Cardiac muscle cell (in vitro differentiated cells and primary cell): ENCODE measurements around the gene BMPR1B. TPM values are rescaled to one million over a fixed set of nuclear protein-coding genes. Genes with fewer than 3 reads are reported as not detected.

Experiments used
- DNase-seq, 2 donors: peaks; one replicate each; pipeline versions ENCODE4 v3.0.0 to v3.0.0-alpha.2; 2010 to 2017; ENCODE audit warnings: low read depth in 1 of 2, low spot score in 1 of 2
- H3K27ac ChIP-seq: fragments of 200-600 bp; sonication (generic); 2 replicates; pipeline ENCODE4 v1.5.1; 2016
- H3K27me3 ChIP-seq: fragments of 200-600 bp; sonication (generic); 2 replicates; pipeline ENCODE4 v1.6.0; 2016; ENCODE audit warnings: control low read depth
- H3K36me3 ChIP-seq: fragments of 200-600 bp; sonication (generic); 2 replicates; pipeline ENCODE4 v1.5.1; 2016; ENCODE audit warnings: control low read depth
- H3K4me1 ChIP-seq: fragments of 200-600 bp; sonication (generic); 2 replicates; pipeline ENCODE4 v1.8.1; 2017; ENCODE audit warnings: low read depth, mild to moderate bottlenecking, mixed run types
- H3K4me3 ChIP-seq: fragments of 200-600 bp; sonication (generic); 2 replicates; pipeline ENCODE4 v1.5.1; 2016; ENCODE audit warnings: mild to moderate bottlenecking
- H3K9me3 ChIP-seq: fragments of 200-600 bp; sonication (generic); 2 replicates; pipeline ENCODE4 v1.5.1; 2017; ENCODE audit warnings: low read depth, mild to moderate bottlenecking, control low read depth
- polyA plus RNA-seq: library from polyadenylated mRNA; unstranded; fragments of >200 nt; fragmentation: Nextera tagmentation; extraction: Ambion mirVana; gene quantifications from 2 replicates; pipeline ENCODE4 v1.2.1, GENCODE V29; 2016
- total RNA-seq: library from RNA; depleted of rRNA; stranded (reverse); fragments of >200 nt; gene quantifications from 2 replicates; pipeline ENCODE4 v1.2.3, GENCODE V29; 2016
- TF ChIP-seq, protein P1 (sequence below): IDR thresholded peaks from 2 replicates; pipeline ENCODE4 v1.5.1; 2012; ENCODE audit warnings: low read depth, mild to moderate bottlenecking, low read length

Gene BMPR1B
- total and polyA plus RNA-seq, 2 experiments from 2014 or later = 0.53 to 1.8 TPM

DNA sequence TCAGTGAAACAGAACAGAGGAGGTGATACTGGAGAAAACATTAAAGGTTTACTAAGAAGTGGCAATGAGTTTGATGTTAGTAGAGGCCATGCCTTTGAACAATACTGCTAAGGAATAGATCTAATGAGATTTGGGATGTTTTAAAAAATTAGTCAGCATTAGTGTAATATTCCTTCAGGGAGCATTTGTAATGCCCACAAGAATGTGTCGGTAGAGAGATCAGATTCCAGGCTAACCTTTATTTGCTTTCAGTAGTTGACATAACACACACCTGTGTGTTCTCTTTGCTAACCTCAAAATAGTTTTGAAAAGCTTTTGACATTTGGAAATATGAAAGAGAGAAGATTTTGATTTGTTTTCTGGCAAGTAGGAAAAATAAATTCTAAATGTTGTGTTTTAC, 328.8 kb downstream of the BMPR1B start:
- H3K36me3 ChIP-seq = no peaks in the 10 kb centered on the region
- H3K4me3 ChIP-seq = no peak overlapping the region
- no peak for DNase-seq
- H3K27me3 ChIP-seq = no peaks in the 10 kb centered on the region
- no peak overlapping the region for H3K27ac ChIP-seq
- H3K9me3 ChIP-seq = no peaks in the 10 kb centered on the region
- TF ChIP-seq, protein P1, sequence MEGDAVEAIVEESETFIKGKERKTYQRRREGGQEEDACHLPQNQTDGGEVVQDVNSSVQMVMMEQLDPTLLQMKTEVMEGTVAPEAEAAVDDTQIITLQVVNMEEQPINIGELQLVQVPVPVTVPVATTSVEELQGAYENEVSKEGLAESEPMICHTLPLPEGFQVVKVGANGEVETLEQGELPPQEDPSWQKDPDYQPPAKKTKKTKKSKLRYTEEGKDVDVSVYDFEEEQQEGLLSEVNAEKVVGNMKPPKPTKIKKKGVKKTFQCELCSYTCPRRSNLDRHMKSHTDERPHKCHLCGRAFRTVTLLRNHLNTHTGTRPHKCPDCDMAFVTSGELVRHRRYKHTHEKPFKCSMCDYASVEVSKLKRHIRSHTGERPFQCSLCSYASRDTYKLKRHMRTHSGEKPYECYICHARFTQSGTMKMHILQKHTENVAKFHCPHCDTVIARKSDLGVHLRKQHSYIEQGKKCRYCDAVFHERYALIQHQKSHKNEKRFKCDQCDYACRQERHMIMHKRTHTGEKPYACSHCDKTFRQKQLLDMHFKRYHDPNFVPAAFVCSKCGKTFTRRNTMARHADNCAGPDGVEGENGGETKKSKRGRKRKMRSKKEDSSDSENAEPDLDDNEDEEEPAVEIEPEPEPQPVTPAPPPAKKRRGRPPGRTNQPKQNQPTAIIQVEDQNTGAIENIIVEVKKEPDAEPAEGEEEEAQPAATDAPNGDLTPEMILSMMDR = no peak
- H3K4me1 ChIP-seq = no peaks in the 10 kb centered on the region

DNA sequence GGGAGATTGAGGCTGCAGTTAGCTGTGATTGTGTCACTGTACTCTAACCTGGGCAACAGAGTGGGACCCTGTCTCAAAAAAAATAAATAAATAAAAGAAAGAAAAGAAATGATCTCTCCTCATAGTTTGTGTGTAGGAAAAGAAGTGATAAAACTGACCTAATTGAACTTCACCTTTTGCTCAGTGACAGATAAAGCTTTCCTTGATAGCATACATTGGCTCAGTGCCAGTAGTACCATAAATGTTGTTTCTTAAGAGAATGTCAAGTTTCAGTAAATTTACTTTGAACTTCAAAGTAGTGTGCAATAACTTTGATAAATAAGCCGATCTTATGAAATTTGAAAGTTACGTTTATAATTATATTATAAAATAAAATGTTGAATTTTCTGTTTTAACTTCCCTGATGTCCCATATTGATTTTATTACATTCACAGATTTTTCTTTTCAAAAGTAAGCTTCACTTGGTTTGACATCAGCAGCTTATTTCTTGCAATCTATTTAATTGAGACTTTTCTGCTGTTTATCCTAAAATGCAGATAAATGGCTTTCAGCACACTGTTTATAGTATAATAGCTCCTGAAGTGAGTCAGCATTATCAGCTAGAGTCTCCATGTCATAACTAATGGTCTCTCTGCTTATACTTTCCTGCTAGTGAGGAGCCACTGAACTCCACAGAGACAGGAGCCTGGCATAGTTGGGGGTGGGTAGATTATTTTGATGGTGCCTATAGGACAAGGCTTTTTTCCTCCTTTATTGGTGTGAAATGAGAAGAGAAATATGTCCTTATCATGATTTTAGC, 330.1 kb downstream of the BMPR1B start:
- no peaks in the 10 kb centered on the region for H3K9me3 ChIP-seq
- no peak overlapping the region for H3K4me3 ChIP-seq
- H3K27ac ChIP-seq = no peak overlapping the region
- H3K27me3 ChIP-seq = no peaks in the 10 kb centered on the region
- H3K36me3 ChIP-seq = no peaks in the 10 kb centered on the region
- no peaks in the 10 kb centered on the region for H3K4me1 ChIP-seq
- TF ChIP-seq, protein P1 = no peak
- DNase-seq = peak in 1 of 2 donors; percentile 31

GRCh38 chr4:95091272-95091671, 333.5 kb downstream of the BMPR1B start:
- Histone ChIP-seq H3K4me3 (no peak overlapping the region), H3K36me3 (no peaks in the 10 kb centered on the region), H3K27ac (no peak overlapping the region), H3K4me1 (no peaks in the 10 kb centered on the region), H3K9me3 (no peaks in the 10 kb centered on the region), H3K27me3 (no peaks in the 10 kb centered on the region)
- peak in 1 of 2 donors; percentile 36 for DNase-seq
- TF ChIP-seq, protein P1 = no peak

DNA sequence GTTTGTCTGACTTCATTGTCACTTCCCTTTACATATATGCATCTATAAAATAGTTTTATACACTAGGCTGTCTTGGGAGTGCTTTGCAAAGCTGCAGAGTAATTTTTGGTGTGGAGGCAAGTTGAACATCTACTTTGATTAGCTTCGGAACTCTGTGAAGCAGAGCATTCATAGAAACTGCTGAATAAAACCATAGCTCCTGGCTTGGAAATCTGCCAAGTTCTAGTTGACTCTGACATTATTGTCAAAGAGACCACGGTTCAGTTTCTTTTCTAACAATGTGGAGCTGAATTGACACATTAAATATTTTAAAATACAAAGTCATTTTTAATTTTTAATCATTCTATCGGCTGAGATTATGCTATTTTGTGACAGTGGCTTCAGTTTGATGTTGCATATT, 335.0 kb downstream of the BMPR1B start:
- TF ChIP-seq, protein P1 = no peak
- H3K4me3 ChIP-seq = no peak overlapping the region
- no peaks in the 10 kb centered on the region for H3K9me3 ChIP-seq
- peak in 1 of 2 donors; percentile 60 for DNase-seq
- H3K27ac ChIP-seq = no peak overlapping the region
- H3K4me1 ChIP-seq = no peaks in the 10 kb centered on the region
- no peaks in the 10 kb centered on the region for H3K36me3 ChIP-seq
- H3K27me3 ChIP-seq = no peaks in the 10 kb centered on the region

GRCh38 chr4:95093460-95093859, 335.7 kb downstream of the BMPR1B start:
- Histone ChIP-seq H3K9me3 (no peaks in the 10 kb centered on the region), H3K36me3 (no peaks in the 10 kb centered on the region), H3K27me3 (no peaks in the 10 kb centered on the region), H3K4me1 (no peaks in the 10 kb centered on the region), H3K27ac (no peak overlapping the region), H3K4me3 (no peak overlapping the region)
- DNase-seq = no peak
- TF ChIP-seq, protein P1 = no peak
